Amygdala (tissue), 56 donors: ENCODE measurements around the gene SNAI3.

Experiments
- DNase-seq, 56 donors: peaks; one replicate each; lab custom pipeline; 2025; lab: John Stamatoyannopoulos, UW

SNAI3 gene

GRCh38 chr16:88686439-88687253, at the start of gene SNAI3:
SNAI3 (minus strand) TSS chr16:88686507; CDS start chr16:88686406, 101 bp downstream.
- DNase-seq: peak in 33 of 56 donors; percentile 5 to 74 (median 32)

- DNase-seq: no peak
These were observed 49.8 kb upstream of the SNAI3 start for GRCh38 chr16:88736088-88736487.

- no peak for DNase-seq
These were observed 49.3 kb upstream of the SNAI3 start for GRCh38 chr16:88735616-88736015.

- DNase-seq: no peak
These were observed 48.8 kb upstream of the SNAI3 start for GRCh38 chr16:88735121-88735520.

- no peak for DNase-seq
These were observed 48.0 kb upstream of the SNAI3 start for GRCh38 chr16:88734361-88734728.

- DNase-seq: no peak
These were observed 47.5 kb upstream of the SNAI3 start for GRCh38 chr16:88733630-88734360.

- no peak for DNase-seq
These were observed 46.6 kb upstream of the SNAI3 start for GRCh38 chr16:88732961-88733294.

- no peak for DNase-seq
These were observed 46.1 kb upstream of the SNAI3 start for GRCh38 chr16:88732172-88732960.

- DNase-seq: peak in 23 of 56 donors; percentile 13 to 97 (median 55)
These were observed 45.4 kb upstream of the SNAI3 start for GRCh38 chr16:88731699-88732098.

- DNase-seq: no peak
These were observed 44.6 kb upstream of the SNAI3 start for GRCh38 chr16:88730632-88731607.

GRCh38 chr16:88727871-88728270, 41.6 kb upstream of the SNAI3 start:
- no peak for DNase-seq

- DNase-seq: no peak
These were observed 40.7 kb upstream of the SNAI3 start for GRCh38 chr16:88726981-88727380.

- DNase-seq: no peak
These were observed 40.1 kb upstream of the SNAI3 start for GRCh38 chr16:88726408-88726749.

GRCh38 chr16:88725609-88726407, 39.5 kb upstream of the SNAI3 start:
- no peak for DNase-seq

- no peak for DNase-seq
These were observed 38.7 kb upstream of the SNAI3 start for GRCh38 chr16:88724855-88725555.

GRCh38 chr16:88723911-88724310, 37.6 kb upstream of the SNAI3 start:
- DNase-seq: no peak

- DNase-seq: no peak
These were observed 37.2 kb upstream of the SNAI3 start for GRCh38 chr16:88723507-88723887.

GRCh38 chr16:88722784-88723506, 36.6 kb upstream of the SNAI3 start:
- no peak for DNase-seq
